RWPE1 (cell line): Measurements from ENCODE around the gene NIN.

Source experiments
- CTCF ChIA-PET: fragments of 350-600 bp; sonication (Branson Sonifier 250); formaldehyde crosslinking; extraction: SDS; loops from one replicate; lab custom pipeline; 2021; lab: Yijun Ruan, JAX
- POLR2A ChIA-PET: fragments of 400-600 bp; formaldehyde crosslinking; extraction: SDS; loops from one replicate; lab custom pipeline; 2020; ENCODE audit warnings: antibody characterized with exemption; ENCODE audit not compliant: low non-redundant PET; lab: Yijun Ruan, JAX
- DNase-seq: peaks from one replicate; pipeline ENCODE4 v3.0.0; 2012; ENCODE audit warnings: low spot score
- H3K27ac ChIP-seq: fragments of 450-650 bp; 2 replicates; pipeline ENCODE4 v1.5.1; 2017
- TF ChIP-seq, protein P1 (sequence below): fragments of 450-650 bp; conservative IDR thresholded peaks from 2 replicates; pipeline ENCODE4 v1.5.1; 2017; ENCODE audit warnings: low read depth, mild to moderate bottlenecking

Gene NIN

DNA sequence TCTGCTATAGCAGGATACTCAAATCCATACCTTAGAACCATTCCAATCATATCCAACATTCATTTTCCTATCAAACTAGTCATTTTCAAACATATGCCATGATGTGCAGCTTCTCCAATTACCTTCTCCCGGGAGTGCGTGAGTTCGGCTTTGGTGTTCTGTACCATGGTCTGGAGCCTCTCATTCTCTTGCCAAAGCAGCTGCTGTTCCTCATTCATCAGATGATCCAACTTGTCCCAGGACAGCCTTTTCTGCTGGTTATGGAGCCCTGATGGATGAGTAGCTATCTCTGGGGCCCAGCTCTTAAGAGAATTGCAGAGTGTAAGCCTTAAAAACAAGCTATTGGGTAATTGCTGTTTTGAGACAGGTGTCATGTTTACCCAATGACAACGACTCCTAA, 91.8 kb downstream of the NIN start:
- H3K27ac ChIP-seq = no peak overlapping the region
- POLR2A ChIA-PET = no interaction called here
- TF ChIP-seq, protein P1, sequence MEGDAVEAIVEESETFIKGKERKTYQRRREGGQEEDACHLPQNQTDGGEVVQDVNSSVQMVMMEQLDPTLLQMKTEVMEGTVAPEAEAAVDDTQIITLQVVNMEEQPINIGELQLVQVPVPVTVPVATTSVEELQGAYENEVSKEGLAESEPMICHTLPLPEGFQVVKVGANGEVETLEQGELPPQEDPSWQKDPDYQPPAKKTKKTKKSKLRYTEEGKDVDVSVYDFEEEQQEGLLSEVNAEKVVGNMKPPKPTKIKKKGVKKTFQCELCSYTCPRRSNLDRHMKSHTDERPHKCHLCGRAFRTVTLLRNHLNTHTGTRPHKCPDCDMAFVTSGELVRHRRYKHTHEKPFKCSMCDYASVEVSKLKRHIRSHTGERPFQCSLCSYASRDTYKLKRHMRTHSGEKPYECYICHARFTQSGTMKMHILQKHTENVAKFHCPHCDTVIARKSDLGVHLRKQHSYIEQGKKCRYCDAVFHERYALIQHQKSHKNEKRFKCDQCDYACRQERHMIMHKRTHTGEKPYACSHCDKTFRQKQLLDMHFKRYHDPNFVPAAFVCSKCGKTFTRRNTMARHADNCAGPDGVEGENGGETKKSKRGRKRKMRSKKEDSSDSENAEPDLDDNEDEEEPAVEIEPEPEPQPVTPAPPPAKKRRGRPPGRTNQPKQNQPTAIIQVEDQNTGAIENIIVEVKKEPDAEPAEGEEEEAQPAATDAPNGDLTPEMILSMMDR = no peak
- CTCF ChIA-PET = interaction anchor here (0.6 kb wide), 1 partner anchor 78 kb away, joined by 3 read pairs; no protein-coding TSS in a partner anchor
- no peak for DNase-seq

DNA sequence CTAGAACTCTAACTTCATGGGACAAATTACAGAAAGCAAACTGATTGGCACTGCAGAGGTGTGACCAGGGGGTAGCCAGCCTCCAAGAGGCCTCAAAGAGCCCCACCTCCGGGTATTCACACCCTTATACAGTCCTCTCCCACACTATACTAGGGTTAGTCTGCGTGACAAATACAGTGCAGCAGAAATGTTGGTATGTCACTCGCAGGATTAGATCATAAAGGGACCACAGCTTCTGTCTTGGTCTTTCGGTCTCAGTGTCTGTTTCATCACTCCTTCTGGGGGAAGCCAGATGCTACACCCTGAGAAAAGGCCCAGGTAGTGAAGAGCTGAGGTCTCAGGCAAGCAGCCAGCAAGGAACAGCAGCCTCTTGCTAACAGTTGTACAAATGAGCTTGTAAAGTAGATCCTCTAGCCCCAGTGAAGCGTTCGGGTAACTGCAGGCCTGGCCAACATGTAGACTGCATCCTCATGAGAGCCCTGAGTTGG, 94.0 kb downstream of the NIN start:
- no peak overlapping the region for H3K27ac ChIP-seq
- CTCF ChIA-PET = interaction anchor here (0.6 kb wide), 1 partner anchor 781 kb away, joined by 3 read pairs; no protein-coding TSS in a partner anchor
- TF ChIP-seq, protein P1 = no peak
- POLR2A ChIA-PET = no interaction called here
- no peak for DNase-seq

DNA sequence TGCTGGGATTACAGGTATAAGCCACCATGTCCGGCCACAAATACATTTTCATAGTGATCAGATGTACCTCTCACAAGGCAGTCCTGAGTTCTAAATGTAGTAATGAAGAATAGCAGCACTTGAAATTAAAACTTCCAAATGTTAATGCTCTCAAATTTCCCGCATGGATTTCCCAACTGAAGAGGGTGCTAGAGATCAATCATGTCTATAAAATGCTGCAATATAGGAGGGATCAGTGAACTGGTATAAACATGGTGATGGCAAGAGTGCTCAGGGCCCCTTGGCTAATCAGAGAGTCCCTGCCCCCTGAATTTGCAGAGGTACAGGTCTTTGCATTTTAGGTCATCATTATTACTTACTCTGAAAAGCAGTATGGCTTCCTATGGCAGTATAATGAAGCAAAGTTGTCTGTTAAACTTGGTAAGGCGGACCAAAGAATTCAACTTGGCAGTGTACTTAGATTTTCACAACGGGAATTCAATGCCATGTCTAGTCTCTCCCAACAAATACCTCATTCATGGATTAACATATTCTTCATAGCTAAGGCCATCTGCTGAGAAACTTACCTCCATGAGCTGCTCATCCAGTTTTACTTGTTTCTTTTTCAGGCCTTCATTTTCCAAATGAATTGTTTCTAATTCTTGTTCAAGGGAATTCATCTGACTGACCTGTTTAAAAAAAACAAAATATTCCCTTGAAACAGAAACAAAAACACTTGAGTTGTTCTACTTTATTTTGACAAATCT, 95.8 kb downstream of the NIN start:
- ChIA-PET CTCF (interaction anchor here (0.8 kb wide), 1 partner anchor 32 kb away, joined by 3 read pairs; no protein-coding TSS in a partner anchor), POLR2A (no interaction called here)
- TF ChIP-seq, protein P1 = no peak
- DNase-seq = no peak
- H3K27ac ChIP-seq = no peak overlapping the region

DNA sequence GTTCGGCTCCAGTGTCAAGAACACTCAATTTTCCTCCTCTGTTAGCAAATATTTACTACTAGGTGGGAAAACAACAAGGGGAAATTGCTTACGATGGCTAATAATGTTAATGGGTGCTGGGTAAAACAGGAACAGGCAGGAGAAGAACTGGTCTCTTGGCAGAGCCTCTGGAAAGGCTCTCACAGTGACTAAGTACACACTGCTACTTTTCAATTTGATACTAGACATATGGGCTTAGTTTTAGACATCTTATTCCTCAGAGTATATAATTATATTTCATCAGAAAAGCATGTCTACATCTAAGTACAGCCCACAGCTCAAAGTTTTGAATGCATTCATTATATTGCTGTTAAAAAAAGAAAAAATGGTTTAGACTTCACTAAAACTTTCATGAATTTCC, 97.5 kb downstream of the NIN start:
- DNase-seq = no peak
- H3K27ac ChIP-seq = no peak overlapping the region
- POLR2A ChIA-PET = no interaction called here
- CTCF ChIA-PET = no interaction called here
- TF ChIP-seq, protein P1 = no peak

DNA sequence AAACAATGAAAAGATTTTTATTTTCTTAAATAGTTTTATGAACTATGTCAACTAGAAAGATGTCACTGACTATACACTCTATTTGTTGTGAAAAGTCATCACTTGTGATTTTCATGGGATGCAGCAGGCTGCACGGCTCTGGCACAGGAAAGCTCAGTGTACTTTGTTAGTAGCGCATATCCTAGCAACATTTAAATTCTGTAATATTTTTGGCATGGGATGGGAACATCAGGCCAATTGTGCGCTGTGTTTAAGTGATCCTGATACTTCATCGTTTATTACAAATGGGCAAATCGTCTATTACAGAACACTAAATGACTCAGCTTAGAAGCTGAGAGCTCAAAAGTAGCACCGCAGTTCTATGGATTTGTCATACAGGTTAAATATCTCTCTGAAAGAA, 102.1 kb downstream of the NIN start:
- POLR2A ChIA-PET = no interaction called here
- no peak for DNase-seq
- no peak overlapping the region for H3K27ac ChIP-seq
- CTCF ChIA-PET = interaction anchor here (0.5 kb wide), 1 partner anchor 62 kb away, joined by 3 read pairs; no protein-coding TSS in a partner anchor
- TF ChIP-seq, protein P1 = no peak

DNA sequence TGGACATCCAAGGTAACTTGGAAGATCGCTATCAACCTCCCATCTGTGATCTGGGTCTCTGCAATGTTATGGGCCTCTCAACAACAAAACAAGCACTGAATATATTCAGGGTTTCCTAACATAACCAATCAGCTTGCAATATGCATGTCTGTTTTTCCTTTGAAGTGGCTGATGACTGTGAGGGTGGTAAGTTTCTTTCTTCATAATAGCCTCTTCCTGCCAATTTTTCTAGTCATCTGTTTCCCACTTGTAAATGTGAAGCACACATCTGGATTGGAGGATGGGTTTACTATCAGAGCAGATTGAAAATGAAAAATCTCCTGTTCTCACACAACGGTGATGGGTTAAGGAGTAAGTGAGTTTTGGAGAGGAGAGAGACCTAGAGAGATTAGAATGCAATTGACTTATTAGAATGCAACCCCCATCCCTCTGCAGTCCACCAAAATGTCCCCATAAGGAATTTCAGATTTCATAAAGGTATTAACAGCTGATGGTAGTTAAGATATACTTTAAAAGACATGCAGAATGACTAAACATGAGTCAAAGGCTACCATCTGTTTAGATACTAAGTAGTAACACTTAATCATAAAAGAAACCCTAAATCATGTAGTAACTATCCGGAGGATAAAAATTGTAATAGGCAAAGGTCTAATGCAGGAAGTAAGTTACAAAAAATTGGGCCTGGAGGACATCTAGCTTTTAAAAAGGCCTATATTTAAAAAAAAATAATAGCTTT, 104.4 kb downstream of the NIN start:
- H3K27ac ChIP-seq = no peak overlapping the region
- ChIA-PET CTCF (no interaction called here), POLR2A (no interaction called here)
- DNase-seq = peak; percentile 52
- TF ChIP-seq, protein P1 = no peak
